AG20443 (cell line): Measurements from ENCODE around the gene B3GAT2.
"Not testable (repeated sequence)": the region's sequence is repeated elsewhere in the genome, so short reads cannot be mapped to it uniquely, and the experiment has no call there.

Experiments
- DNase-seq: peaks from one replicate; pipeline ENCODE4 v3.0.0; 2012; ENCODE audit warnings: low spot score, mixed read lengths

Gene B3GAT2, protein sequence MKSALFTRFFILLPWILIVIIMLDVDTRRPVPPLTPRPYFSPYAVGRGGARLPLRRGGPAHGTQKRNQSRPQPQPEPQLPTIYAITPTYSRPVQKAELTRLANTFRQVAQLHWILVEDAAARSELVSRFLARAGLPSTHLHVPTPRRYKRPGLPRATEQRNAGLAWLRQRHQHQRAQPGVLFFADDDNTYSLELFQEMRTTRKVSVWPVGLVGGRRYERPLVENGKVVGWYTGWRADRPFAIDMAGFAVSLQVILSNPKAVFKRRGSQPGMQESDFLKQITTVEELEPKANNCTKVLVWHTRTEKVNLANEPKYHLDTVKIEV

DNA sequence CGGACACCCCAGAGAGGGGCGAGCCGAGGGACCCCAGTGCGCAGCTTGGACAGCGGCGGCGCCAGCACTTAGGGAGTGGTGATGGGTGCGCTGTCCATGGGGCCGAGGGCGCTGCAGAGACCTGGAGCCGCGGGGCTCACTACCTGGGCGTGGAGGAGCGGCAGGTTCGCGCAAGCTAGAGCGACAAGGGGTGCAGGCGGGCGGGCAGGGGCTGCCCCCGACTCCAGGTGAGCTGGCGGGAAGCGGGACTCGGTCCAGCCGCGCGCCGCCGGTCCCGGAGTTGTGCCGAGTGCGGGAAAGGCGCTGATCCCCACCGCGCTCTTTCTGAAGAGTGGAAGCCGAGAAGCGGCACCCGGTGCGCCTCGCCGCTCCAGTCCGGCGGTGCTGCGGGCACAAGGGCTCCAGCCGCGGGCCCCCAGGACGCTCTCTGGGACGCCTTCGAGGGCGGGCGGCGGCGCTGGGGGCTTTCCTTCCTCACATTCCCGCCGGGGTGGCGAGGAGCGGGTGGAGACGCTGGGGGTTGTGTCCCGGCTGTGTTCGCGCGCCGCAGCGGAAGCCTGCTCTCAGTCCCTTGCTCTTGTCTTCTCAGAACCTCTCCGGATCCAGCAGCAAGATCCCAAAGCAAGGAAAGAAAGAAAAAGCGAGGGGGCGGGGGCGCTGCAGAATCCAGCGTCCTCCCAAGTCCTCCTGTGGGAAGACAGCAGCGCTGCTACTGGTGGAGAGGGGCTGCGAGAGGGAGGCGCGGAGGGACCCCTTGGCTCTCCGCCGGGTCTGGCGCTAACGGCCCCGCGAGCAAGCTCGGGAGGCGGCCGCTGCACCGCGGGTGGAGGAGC, at the start of gene B3GAT2:
TSS of gene B3GAT2 (minus strand) at position 610 of the 833 bp plus-strand sequence. CDS start 631 bp downstream, outside the sequence.
- peak; percentile 44 for DNase-seq

DNA sequence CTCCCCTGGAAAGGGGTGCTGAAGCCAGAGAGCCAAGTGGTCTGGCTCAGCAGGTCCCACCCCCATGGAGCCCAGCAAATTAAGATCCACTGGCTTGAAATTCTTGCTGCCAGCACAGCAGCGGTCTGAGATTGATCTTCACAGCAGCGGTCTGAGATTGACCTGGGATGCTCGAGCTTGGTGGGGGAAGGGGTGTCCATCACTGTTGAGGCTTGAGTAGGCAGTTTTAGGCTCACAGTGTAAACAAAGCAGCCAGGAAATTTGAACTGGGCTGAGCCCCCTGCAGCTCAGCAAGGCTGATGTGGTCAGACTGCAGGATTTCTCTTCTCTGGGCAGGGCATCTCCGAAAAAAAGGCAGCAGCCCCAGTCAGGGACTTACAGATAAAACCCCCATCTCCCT, 41.3 kb upstream of the B3GAT2 start:
- DNase-seq: no peak

DNA sequence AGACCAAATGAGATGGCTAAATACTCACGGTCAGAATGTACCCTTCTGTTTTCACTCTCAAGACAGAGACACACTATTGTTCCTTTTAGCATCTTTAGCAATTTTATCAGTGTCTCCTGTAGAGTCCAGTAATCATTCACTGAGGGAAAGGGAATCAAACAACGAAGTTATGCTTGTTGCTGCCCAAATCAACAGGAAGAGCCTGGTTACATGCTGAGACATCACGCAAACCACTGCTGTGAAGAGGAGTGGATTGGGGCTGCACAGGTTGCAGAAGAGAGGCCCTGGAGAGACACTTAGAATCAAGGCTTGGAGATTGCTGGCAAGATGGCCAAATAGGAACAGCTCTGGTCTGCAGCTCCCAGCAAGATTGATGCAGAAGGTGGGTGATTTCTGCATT, 40.5 kb upstream of the B3GAT2 start:
- no peak for DNase-seq

DNA sequence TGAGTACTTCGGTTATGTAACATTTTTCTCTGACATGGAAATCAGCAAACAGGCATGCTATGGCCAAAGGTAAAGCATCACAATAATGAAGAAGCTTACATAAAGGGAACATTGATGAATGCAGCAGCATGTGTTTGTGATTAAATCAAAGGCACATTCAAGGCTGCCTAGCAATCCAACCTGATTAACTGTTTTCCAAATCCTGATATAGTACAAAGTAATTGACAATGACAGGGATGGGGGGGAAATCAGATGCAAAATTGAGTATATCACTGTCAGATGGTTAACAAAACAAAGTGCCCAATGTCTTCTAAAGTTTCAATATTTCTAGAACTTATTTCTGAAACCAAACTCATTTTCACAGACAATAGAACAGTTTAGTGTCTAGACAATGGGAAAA, 39.2 kb upstream of the B3GAT2 start:
- no peak for DNase-seq

DNA sequence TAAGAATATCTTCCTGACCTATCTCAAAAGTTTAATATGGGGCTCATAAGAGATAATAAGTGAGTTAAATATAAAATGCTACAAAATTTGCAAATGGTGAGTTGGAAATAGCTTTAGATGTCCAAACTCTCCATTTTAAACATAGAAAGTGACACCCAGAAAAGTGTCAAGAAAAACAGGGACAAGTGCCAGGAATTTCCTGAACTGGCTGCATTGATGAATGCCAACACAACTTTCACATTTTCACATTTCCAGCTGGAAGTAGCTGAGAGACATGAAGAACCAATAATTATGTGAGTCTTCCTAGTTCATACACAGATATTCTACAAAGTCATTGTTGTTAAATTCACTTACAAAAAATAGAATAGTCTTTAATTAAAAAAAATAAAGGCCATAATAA, 38.6 kb upstream of the B3GAT2 start:
- no peak for DNase-seq

DNA sequence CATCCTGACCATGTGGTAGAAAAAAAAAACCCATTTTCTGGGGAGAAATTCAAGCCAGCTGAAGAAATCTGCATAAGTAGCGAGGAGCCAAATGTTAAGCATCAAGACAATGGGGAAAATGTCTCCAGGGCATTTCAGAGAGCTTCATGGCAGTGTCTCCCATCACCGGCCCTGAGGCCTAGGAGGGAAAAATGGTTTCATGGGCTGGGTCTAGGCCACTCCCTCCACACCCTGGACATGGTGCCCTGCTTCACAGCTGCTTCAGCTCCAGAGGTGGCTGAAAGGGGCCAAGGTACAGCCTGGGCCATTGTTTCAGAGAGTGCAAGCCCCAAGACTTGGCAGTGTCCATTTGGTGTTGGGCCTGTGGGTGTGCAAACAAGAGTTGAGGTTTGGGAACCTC, 34.4 kb upstream of the B3GAT2 start:
- no peak for DNase-seq

DNA sequence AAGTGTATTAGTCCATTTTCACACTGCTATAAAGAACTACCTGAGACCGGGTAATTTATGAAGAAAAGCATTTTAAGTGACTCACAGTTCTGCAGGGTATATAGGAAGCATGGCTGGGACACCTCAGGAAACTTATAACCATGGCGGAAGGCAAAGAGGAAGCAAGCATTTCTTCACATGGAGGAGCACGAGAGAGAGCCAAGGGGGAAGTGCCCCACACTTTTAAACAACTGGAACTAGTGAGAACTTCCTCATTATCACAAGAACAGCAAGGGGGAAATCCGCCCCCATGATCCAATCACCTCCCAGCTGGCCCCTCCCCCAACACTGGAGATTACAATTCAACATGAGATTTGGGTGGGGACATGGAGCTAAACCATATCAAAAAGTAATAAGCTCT, 28.3 kb upstream of the B3GAT2 start:
- DNase-seq: no peak

DNA sequence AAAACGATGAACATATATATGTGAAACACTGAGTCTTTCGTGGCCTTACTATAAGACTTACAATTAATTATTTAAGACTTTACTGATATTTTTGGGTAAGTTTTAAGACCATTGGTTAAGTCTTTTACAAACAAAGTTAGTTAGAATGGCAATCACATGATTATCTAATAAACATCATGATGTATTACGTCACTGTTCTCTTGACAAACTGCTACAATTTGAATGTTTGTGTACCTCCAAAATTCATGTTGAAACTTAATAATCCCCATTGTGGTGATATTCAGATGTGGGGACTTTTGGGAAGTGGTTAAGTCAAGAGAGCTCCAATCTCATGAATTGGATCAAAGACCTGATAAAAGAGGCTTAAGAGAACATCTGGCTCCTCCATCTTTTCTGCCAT, 25.9 kb upstream of the B3GAT2 start:
- no peak for DNase-seq

DNA sequence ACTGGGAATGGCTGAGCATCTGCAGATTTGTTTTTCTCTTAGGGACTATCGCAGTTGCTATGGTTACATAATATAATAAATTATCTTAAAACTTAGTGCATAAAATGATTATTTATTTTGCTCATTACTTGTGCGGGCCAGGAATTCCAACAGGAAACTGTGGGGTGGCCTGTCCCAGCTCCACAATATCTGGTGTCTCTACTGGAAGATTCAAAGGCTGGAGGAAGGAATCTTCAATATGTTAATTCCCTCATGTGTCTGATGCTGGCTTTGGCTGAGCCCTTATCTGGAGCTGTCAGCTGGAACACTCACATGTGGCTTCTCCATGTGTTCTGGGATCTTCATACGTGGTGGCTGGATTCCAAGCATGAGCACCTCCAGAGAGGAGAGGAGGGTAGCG, 23.9 kb upstream of the B3GAT2 start:
- no peak for DNase-seq

DNA sequence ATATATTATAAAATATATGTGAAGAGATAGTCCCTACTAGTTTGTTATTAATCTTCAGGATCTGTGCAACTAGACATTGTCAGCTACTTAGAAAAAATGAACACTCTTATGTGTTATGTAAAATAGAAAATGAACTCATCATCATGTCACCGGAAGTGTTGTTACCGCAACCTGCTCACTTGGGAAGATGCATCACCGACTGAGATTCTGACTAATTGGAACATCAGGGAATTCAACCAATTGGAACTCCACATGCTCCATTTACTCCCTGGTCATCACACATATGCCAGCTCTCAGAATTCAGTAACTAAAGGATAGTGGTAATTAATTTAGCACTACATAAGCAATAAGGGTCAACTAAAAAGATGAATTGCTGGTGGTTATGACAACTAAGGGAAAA, 16.7 kb upstream of the B3GAT2 start:
- no peak for DNase-seq

DNA sequence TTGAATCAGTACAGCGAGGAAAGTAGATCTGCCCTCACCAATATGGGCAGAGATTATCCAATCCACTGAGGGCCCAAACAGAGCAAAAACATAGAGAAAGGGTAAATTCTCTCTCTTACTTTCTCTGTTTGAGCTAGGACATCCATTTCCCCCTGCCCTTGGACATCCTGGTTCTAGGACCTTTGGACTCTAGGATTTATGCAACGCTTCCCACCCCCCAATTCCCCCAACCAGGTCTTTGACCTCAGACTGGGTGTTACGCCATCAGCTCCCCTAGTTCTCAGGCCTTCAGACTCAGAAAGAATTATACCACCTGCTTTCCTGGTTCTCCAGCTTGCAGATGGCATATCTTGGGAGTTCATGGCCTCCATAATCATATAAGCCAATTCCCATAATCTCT, 10.2 kb upstream of the B3GAT2 start:
- no peak for DNase-seq

DNA sequence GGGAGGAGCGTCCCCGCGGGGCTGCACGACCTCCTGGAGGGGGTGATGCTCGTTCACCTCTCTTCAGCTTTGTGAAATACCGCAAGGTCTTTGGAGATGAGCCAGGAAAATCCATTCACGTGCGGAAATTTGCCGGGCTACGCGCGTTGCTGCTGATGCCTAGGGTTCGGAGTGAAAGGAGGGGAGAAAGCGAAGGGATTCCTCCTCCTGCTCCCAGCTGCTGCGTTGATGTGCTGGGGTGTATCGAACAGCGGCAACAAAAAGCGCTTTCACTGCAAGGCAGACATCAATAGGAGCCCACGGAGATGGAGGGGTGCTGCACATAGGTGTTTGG, 391 bp upstream of the B3GAT2 start:
- DNase-seq: no peak

DNA sequence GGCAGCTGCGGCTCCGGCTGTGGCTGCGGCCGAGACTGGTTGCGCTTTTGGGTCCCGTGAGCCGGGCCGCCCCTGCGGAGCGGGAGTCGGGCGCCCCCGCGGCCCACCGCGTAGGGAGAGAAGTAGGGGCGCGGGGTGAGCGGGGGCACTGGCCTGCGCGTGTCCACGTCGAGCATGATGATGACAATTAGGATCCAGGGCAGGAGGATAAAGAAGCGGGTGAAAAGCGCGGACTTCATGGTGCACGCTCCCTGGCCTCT, 739 bp downstream of the B3GAT2 start:
- no peak for DNase-seq

DNA sequence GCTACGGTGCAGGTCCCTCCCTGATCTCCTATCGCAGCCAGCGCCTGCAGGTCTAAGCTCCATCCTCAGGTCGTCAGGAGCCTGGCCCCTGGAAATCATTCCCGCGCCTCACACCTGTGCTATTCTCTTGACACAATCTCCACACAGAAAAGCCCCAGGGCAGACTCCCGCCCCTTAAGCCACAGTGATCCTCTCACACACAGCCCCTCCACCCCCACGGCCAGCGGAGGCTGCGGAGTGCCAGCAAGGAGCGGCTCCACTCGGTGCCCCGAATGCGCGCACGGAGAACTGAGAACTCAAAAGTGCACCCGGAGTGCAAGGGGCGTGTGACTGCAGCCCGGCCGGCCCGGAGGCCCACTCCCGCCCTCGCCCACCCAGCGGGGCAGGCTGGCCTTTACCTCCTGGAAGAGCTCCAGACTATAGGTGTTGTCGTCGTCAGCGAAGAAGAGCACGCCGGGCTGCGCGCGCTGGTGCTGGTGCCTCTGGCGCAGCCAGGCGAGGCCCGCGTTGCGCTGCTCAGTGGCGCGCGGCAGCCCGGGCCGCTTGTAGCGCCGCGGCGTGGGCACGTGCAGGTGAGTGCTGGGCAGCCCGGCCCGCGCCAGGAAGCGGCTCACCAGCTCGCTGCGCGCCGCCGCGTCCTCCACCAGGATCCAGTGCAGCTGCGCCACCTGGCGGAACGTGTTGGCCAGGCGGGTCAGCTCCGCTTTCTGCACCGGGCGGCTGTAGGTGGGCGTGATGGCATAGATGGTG, 1.2 kb downstream of the B3GAT2 start:
- DNase-seq: peak; percentile 87

DNA sequence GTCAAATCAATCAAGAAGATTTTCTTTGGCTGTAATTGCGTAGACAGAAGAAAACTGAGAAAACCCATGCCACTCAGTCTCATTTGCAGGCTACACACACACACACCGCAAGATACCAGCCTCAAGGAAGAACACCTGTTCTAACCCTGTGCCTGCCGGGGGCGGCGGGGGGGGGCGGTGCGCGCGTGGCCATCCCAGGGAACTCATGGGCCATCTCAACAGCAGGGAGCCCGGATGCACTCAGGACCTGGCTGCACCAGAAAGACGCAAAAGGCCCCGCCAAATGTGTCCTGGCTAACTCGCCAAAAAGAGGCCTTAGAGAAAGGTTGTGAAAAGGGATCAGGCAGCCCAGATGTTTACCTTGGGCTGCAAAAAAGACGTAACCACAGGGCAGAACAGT, 2.1 kb downstream of the B3GAT2 start:
- DNase-seq: no peak

DNA sequence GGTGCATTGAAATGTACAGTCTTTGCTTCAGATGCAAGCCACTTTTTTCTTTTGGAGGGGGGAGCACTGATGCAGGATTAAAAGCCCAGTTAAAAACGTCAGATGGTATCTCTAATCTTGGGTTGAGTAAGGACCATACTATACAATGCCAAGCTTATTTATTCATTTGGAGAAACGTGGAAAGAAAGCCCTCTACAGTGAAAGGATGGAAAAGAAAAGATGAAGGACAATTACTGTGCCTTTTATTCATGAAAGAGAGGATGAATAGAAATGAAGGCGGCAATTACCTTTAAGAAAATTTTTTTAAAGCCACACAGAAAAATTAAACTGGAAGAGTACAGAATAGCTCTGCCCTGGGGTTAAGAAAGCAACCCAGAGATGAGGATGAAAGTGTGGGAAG, 2.7 kb downstream of the B3GAT2 start:
- DNase-seq: no peak

DNA sequence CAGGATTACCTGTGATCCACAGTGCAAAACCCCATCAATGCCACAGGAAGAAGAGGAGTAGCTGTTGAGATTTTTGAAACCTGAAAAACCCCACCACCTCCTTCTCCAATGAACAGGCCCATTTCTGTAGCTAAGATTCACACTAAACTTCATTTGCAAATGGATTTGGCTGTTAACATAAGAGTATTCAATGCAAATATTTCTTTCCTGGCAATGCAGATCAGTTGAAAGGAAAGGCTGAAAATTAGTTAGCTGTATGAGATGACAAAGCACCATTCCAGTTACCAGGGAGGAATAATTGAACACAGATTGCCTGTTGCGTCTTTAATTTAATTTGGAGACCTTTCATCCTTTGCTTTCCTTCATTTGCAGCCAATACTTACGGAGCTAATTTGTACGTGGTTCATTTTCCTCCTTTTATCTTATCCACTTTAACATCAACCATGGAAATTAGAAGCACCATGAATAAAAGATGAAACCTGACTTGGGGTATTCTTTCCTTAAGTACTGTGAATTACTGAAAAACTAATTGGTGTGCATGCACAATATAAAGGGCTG, 4.2 kb downstream of the B3GAT2 start:
- no peak for DNase-seq

DNA sequence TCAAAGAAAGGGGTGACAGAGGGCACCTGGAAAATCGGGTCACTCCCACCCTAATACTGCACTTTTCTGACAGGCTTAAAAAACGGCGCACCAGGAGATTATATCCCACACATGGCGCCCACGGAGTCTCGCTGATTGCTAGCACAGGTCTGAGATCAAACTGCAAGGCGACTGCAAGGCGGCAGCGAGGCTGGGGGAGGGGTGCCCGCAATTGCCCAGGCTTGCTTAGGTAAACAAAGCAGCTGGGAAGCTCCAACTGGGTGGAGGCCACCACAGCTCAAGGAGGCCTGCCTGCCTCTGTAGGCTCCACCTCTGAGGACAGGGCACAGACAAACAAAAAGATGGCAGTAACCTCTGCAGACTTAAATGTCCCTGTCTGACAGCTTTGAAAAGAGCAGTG, 12.5 kb downstream of the B3GAT2 start:
- not testable (repeated sequence) for DNase-seq

DNA sequence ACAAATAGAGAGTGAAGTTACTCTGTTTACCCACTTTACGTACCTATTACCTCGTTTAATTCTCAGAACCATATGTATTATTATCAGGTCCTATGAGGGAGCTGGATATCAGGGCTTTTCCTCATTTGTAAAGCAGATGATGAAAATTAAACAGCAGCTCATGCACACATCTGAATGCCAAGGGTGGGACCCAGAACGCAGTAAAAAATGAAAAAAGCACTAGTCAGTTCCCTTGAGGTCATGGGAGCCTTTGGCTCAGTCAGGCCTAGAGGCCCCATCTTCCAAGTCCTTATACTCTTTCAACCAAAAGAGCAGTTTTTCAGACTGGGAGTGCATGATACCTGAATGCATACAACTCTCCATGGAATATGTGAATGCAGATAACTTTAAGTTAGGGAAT, 23.0 kb downstream of the B3GAT2 start:
- DNase-seq: no peak

DNA sequence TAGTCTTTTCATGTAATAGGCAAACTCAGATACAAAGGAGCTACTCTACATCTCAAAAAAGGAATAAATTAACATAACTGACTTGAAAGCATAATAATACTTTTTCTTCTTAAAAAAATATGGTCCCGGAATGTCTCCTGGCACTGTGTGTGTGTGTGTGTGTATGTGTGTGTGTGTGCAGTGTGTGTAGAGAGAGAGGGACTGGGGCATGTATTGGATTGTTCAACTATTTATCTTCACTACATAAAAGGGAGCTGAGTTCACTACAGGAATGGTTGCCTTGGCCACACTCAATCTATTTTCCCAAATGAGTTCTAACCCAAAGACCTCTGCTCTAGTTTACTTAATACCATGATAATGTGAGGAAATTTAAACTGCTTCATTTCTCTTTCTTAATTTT, 51.1 kb downstream of the B3GAT2 start:
- DNase-seq: no peak

DNA sequence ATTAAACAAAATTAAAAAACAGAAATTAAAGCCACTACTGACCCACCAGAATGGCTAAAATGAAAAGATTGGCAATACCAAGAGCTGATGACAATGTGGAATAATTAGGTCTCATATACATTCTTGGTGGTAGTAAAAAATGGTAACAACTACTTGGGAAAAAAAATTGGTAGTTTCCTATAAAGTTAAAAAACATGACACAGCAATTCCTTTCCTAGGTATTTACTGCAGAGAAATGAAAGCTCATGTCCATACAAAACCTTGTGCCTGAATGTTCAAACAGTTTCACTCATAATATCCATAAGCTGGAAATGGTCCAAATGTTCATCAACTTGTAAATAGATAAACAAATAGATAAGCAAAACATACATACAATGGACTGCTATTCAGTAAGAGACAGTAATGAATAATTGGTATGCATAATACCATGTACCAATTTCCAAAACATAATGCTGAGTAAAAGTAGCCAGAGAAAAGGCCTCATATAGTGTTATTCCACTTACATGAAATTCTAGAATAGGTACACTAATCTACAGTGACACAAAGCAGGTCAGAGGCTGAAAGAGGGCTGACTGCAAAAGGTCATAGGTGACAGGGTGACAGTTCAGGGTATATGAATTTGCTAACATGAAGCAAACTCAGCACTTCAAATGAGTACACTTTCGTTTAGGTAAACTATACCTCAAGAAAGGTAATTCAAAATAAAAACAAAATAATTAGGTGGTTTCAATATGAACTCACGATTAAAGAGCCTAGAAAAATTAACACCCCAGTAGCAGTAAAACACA, 53.0 kb downstream of the B3GAT2 start:
- no peak for DNase-seq

DNA sequence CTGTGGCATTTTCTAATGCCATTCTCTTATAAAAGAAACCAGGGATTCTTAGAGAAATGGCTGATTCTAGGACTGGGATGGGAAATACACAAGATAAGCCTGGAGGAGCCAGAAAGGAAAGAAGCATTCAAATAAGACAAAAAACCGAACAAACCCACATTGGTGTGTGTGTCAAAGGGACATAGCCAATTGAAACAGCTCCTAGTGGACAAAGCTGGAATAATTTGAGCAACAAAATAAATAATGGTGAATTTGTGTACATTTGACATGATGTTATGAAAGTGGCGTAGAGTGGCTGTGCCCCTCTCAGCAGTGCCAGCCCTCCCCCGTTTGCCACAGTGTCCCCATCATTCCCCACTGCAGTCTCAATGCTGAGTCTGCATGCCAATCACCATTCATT, 55.5 kb downstream of the B3GAT2 start:
- DNase-seq: no peak
